Dendritic cell treated with granulocyte-macrophage colony-stimulating factor and Interleukin-4, amounts not matched to agents 40 ng/mL and 50 ng/mL, for 4 days (primary cell): ENCODE data around the gene HSPB8.

Source experiments
- H3K27ac Mint-ChIP-seq: one replicate; pipeline ENCODE4 v1.8.0; 2022; ENCODE audit warnings: mild to moderate bottlenecking, mixed read lengths
- H3K27me3 Mint-ChIP-seq: one replicate; pipeline ENCODE4 v1.8.0; 2022; ENCODE audit warnings: mild to moderate bottlenecking, mixed read lengths
- H3K36me3 Mint-ChIP-seq: one replicate; pipeline ENCODE4 v1.8.0; 2022; ENCODE audit warnings: low read depth, mixed read lengths
- H3K4me1 Mint-ChIP-seq: one replicate; pipeline ENCODE4 v1.8.0; 2022; ENCODE audit warnings: low read depth, mixed read lengths
- H3K4me3 Mint-ChIP-seq: one replicate; pipeline ENCODE4 v1.8.0; 2022; ENCODE audit warnings: mild to moderate bottlenecking, moderate library complexity, mixed read lengths
- H3K9me3 Mint-ChIP-seq: one replicate; pipeline ENCODE4 v1.8.0; 2022; ENCODE audit warnings: mixed read lengths
- intact Hi-C: fragments of 100-400 bp; cut with micrococcal nuclease; formaldehyde crosslinking; loops from one replicate; pipeline ENCODE4 v1.15.0; 2022

The HSPB8 gene, protein sequence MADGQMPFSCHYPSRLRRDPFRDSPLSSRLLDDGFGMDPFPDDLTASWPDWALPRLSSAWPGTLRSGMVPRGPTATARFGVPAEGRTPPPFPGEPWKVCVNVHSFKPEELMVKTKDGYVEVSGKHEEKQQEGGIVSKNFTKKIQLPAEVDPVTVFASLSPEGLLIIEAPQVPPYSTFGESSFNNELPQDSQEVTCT

DNA sequence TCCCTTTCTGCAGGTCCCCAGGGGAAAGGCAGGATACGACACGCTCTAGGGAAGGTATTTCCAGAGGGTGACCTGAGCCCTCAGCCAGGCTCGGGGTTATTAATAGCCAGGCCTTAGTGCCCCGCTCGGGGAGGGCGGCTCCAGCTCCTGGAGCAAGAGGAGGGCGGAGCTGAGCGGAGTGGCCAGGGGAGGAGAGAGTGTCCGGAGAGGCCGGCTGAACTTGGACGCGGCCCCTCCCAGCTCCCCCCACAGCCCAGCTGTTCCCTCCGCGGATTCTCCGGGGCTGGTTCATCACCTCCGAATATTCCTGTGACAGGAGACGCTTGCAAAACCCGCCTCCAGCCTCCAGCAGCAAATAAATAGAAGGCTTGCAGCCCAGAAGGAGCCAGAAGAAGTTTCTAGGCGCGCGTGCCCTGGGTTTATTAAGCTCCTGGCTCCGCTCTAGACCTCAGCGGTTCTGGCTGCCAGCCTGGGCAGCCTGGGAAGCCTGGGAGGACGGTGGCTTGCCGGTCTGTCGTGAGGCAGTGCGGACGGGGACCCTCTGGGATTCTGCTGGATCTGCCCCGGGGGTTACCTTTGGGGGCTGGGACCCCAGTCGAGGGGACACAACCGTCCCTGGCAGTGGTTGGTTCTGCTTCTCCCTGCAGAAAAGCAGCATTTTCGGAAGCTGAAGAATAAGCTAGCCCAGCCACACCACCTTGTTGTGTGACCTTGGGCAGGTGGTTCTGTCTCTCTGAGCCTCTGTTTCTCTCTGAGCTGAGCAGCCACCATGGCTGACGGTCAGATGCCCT is at the start of gene HSPB8:
TSS of gene HSPB8 (plus strand) at position 388 of the 791 bp plus-strand sequence. CDS start at position 770, 382 bp downstream.
- H3K27ac Mint-ChIP-seq = no peak within 1 kb of the TSS
- intact Hi-C loops = no loop called here
- no peaks in the 10 kb centered on the region for H3K36me3 Mint-ChIP-seq
- no peaks in the 10 kb centered on the region for H3K9me3 Mint-ChIP-seq
- H3K4me1 Mint-ChIP-seq = no peaks in the 10 kb centered on the region
- H3K27me3 Mint-ChIP-seq = peaks cover 14% of the 10 kb centered on the region
- no peak within 1 kb of the TSS for H3K4me3 Mint-ChIP-seq

DNA sequence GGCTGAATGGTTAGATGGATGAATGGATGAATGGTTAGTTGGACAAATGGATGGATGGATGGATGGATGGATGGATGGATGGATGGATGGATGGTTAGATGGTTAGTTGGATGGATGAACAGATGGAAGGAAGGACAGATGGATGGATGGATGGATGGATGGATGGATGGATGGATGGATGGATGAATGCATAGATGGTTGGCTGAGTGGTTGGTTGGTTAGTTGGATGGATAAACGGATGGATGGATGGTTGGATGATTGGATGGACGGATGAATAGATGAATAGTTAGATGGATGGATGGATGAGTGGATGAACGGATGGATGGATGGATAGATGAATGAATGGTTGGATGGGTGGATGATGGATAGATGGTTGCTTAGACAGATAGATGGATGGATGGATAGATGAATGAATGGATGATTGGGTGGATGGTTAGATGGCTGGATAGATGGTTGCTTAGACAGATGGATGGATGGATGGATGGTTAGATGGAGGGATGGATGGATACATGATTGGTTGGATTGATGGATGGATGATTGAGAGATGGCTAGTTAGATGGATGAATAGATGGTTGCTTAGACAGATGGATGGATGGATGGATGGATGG is 48.8 kb upstream of the HSPB8 start:
- intact Hi-C loops = no loop called here
- H3K36me3 Mint-ChIP-seq = no peaks in the 10 kb centered on the region
- H3K27me3 Mint-ChIP-seq = no peaks in the 10 kb centered on the region
- H3K4me3 Mint-ChIP-seq = no peak overlapping the region
- H3K4me1 Mint-ChIP-seq = no peaks in the 10 kb centered on the region
- H3K27ac Mint-ChIP-seq = no peak overlapping the region
- peaks cover 18% of the 10 kb centered on the region for H3K9me3 Mint-ChIP-seq

DNA sequence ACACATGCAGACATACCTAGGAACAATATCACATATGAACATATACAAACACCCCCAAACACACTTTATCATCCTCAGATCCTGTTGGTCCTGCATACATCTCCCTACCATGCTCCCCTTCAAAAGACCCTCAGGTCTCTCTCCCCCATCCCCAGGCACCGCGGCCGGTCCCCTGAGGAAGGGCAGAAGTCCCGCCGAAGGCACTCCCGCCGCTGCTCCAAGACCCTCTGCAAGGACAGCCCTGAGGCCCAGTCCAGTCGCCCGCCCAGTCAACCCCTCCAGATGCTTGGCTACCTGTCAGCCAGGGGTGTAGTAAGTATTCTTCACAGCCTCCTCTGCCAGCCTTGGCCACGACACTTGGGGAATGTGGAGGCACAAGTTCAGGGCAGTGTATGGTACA is 48.2 kb upstream of the HSPB8 start:
- H3K4me3 Mint-ChIP-seq = no peak overlapping the region

DNA sequence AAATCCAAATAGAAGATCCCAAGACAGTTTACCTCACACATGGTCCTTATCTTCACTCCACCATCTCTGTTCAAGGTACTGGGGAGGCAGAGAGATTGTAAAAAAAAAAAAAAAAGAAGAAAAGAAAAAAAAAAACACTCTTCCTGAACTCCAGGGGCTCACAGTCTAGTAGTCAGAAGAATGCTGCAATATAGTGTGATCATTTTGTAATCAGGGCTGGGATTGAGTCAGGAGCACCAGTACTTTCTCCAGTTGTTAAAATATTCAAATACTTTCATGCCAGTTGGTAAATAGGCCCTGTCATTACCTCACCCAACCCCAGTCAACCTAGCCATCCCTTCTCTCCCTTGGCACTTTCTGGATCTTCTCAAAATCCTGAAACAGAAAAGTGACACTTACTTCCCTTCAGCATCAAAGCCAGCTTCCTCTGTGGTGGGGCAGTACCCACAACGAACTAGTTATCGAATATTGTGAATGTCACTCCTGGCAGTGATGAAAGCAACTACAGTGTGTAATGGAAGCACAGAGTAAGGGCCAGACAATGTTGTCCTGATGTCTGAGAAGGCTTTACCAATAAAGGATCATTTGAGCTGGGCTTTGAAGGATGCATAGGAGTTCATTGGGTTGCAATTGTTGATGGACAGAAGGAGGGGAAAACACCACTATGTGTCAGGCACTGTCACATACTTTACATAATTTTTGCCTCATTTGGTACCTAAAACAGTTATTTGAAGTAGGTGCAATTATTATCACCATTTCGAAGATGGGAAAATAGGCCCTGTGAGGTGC is 44.3 kb upstream of the HSPB8 start:
- H3K9me3 Mint-ChIP-seq = peaks cover 14% of the 10 kb centered on the region
- H3K27ac Mint-ChIP-seq = no peak overlapping the region
- no peak overlapping the region for H3K4me3 Mint-ChIP-seq
- no peaks in the 10 kb centered on the region for H3K27me3 Mint-ChIP-seq
- no peaks in the 10 kb centered on the region for H3K36me3 Mint-ChIP-seq
- H3K4me1 Mint-ChIP-seq = no peaks in the 10 kb centered on the region
- intact Hi-C loops = no loop called here

More for the DNA sequence above, 48.2 kb upstream of the HSPB8 start:
- intact Hi-C loops = no loop called here
- Mint-ChIP-seq H3K9me3 (peaks cover 18% of the 10 kb centered on the region), H3K27me3 (no peaks in the 10 kb centered on the region), H3K36me3 (no peaks in the 10 kb centered on the region), H3K27ac (no peak overlapping the region), H3K4me1 (no peaks in the 10 kb centered on the region)

DNA sequence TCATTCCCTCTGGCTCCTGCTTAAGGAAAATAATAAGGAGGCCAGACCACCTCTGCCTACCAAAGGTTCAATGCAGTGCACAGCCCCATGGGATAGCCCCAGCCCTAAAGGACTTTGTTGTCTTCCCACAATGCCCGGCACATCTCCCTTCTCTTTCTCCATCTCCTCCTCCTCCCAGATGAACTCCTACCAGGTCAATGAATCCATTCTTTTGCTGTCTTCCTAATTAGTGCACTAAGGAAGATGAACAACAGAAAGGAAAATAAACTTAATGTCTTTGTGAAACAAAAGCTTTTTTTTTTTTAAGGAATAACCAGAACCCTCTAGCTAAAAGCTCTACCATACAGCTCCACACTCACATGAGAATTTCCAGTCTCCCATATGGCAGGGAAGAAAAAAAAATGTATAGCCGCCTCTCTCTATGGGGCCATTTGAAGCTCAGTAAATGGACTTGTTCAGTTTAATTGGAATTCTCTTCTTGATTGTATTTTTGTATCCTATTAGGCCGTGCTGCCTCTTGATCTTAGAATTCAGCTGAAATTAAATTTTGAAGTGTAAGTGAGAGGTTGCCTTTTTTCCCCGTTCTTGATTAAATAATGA is 41.8 kb upstream of the HSPB8 start:
- intact Hi-C loops = no loop called here
- no peaks in the 10 kb centered on the region for H3K27me3 Mint-ChIP-seq
- no peaks in the 10 kb centered on the region for H3K9me3 Mint-ChIP-seq
- H3K36me3 Mint-ChIP-seq = no peaks in the 10 kb centered on the region
- no peaks in the 10 kb centered on the region for H3K4me1 Mint-ChIP-seq
- no peak overlapping the region for H3K4me3 Mint-ChIP-seq
- H3K27ac Mint-ChIP-seq = no peak overlapping the region

DNA sequence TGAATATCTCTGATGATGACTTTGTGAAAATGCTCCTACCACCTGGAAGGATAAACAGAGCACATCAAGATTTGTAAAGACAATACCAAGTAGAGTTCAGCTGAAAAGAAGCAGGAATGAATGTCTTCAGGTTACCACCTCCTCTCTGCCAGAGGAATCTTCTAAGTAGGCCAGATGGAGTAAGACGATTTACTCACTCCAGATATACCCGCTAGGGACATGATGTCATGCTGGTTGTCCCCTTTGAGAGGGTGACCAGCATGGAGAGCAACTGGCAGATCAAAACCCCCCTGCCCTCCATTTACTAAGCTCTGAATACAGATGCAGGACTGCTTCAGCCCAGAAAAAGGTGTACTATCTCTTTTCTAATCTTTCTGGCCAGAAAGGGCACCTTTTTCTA is 39.3 kb upstream of the HSPB8 start:
- no peaks in the 10 kb centered on the region for H3K36me3 Mint-ChIP-seq
- H3K4me1 Mint-ChIP-seq = no peaks in the 10 kb centered on the region
- intact Hi-C loops = no loop called here

DNA sequence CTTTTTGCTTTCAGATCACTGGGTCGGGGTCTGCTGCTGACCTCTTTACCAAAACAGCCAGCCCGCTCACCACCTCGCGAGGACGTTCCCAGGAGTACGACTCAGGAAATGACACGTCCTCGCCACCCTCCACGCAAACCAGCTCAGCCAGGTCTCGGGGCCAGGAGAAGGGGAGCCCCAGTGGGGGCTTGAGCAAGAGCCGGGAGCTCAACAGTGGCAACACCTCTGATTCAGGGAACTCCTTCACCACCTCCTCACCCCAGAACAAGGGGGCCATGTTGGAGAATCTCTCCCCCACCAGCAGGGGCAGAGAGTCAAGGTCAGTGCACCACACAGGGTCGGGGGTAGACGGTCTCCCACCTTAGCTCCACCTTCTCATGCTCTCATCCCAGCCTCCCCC is 33.4 kb upstream of the HSPB8 start:
- no peaks in the 10 kb centered on the region for H3K4me1 Mint-ChIP-seq
- H3K27ac Mint-ChIP-seq = no peak overlapping the region

More for the DNA sequence above, 39.3 kb upstream of the HSPB8 start:
- H3K27me3 Mint-ChIP-seq = no peaks in the 10 kb centered on the region
- no peak overlapping the region for H3K4me3 Mint-ChIP-seq
- H3K9me3 Mint-ChIP-seq = no peaks in the 10 kb centered on the region
- no peak overlapping the region for H3K27ac Mint-ChIP-seq

DNA sequence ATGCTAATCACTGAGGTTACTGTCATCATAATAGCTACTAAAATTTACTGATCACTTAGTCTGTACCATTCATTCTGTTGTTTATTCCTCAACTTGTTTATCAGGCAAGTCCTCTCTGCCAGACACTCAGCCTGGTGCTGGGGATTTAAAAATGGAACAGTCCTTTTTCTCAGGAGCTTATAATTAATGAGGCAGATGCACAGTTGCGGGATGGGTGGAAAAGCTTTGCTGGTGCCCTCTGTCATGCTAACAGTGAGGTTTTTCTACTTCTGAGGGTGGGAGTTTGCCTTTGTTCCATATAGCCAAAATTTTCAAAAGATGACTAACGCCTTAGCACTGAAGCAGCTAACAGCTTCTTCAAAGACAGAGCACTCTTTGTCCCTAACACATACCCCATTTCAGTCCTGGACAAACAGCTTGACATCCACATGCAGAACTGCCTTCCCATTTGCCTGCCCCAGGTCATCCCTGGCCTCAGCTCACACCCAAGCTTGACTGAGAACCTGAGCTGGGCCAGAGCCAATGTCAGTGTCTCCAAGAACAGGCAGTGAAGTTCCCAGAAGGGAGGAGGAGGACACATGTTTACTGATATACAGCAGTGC is 30.8 kb upstream of the HSPB8 start:
- H3K9me3 Mint-ChIP-seq = no peaks in the 10 kb centered on the region
- H3K27ac Mint-ChIP-seq = no peak overlapping the region
- no peak overlapping the region for H3K4me3 Mint-ChIP-seq
- peaks cover 2% of the 10 kb centered on the region for H3K27me3 Mint-ChIP-seq
- H3K4me1 Mint-ChIP-seq = no peaks in the 10 kb centered on the region
- intact Hi-C loops = no loop called here
- no peaks in the 10 kb centered on the region for H3K36me3 Mint-ChIP-seq

More for the DNA sequence above, 33.4 kb upstream of the HSPB8 start:
- intact Hi-C loops = no loop called here
- H3K4me3 Mint-ChIP-seq = no peak overlapping the region
- H3K9me3 Mint-ChIP-seq = no peaks in the 10 kb centered on the region
- peaks cover 2% of the 10 kb centered on the region for H3K27me3 Mint-ChIP-seq
- H3K36me3 Mint-ChIP-seq = no peaks in the 10 kb centered on the region

DNA sequence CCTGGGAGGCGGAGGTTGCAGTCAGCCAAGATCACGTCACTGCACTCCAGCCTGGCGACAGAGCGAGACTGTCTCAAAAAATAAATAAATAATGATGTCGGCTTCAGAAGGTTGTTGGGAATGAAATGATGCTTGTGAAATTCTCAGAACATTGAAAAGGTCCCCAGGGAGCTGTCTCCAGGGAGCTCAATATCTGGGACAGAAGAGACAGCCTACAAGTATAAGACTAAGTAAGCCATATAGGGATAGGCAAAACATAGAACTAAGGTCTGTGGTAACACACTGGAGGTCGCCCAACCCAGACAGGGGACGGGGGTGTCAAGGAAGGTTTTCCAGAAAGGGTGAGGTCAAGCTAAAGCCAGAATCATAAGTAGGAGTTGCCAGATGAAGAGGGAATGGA is 29.5 kb upstream of the HSPB8 start:
- H3K27ac Mint-ChIP-seq = no peak overlapping the region
- no peaks in the 10 kb centered on the region for H3K36me3 Mint-ChIP-seq
- peaks cover 12% of the 10 kb centered on the region for H3K9me3 Mint-ChIP-seq
- intact Hi-C loops = no loop called here
- no peak overlapping the region for H3K4me3 Mint-ChIP-seq
- peaks cover 9% of the 10 kb centered on the region for H3K27me3 Mint-ChIP-seq
- peaks cover 7% of the 10 kb centered on the region for H3K4me1 Mint-ChIP-seq

DNA sequence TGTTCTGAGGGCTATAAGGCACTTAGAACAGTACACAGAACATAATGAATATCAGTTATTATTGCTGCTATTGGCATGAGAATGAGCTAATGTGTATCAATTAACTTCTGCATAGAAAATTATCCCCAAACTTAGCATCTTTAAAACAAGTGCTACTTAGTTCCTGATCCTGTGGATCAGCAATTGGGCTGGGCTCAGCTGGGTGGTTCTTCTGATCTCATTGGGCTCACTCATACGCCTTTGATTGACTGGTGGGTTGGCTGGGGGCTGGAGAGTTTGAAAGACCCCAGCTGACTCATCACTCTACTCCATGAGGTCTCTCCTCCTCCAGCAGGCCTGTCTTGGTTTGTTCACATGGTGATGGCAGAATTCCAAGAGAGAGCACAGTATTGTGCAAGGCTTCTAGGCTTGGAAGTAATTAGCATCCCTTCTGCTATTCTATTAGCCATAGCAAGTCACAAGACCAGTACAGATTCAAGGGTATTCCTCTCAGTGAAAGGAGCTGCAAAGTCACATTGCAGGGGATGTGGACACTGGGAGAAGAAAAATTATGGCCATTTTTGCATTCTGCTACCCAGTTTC is 27.2 kb upstream of the HSPB8 start:
- Mint-ChIP-seq H3K9me3 (peaks cover 13% of the 10 kb centered on the region), H3K4me3 (no peak overlapping the region), H3K27me3 (peaks cover 10% of the 10 kb centered on the region), H3K27ac (no peak overlapping the region), H3K4me1 (peaks cover 7% of the 10 kb centered on the region), H3K36me3 (no peaks in the 10 kb centered on the region)
- intact Hi-C loops = no loop called here

DNA sequence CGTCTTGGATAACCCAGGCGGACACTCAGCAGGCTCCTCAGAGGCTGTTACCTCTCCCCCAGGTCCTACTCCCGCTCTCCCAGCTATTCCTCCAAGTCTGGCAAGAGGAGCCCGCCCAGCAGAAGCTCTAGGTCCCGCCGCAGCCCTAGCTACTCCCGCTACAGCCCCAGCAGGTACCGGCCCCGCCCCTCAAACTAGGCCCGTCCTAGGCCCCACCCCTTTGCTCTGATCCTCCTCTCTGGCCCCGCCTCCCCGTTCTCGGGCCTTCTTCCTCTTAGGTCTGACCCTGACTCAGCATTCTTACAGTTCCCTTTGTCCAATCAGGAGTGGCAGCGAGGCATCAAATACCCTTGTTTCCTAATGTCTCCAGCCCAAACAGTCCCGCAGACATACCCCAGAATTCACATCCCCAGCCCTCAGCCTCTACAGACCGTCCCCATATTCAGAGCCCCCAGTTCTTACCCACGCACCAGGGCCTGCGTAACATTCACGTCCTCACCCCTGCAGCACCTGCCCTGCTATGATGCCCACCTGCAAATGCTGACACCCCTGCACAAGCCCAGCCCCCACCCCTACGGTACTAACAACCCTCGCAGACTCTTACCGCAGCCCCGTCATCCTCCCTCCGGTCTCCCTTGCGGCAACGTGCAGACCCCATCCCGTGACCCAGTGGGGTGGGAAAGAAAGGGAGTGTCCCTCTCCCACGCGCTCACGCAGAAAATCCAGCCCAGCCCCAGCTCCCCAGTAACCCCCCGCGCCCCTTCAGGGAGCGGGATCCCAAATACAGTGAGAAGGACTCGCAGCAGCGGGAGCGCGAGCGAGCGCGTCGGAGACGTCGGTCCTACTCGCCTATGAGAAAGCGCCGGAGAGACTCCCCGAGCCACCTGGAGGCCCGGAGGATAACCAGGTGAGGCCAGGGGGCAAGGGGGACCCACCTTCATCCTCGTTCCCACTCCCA is 25.0 kb upstream of the HSPB8 start:
- Mint-ChIP-seq H3K4me3 (no peak overlapping the region), H3K27ac (no peak overlapping the region), H3K4me1 (peaks cover 7% of the 10 kb centered on the region), H3K36me3 (no peaks in the 10 kb centered on the region), H3K9me3 (peaks cover 13% of the 10 kb centered on the region), H3K27me3 (peaks cover 10% of the 10 kb centered on the region)
- intact Hi-C loops = no loop called here

DNA sequence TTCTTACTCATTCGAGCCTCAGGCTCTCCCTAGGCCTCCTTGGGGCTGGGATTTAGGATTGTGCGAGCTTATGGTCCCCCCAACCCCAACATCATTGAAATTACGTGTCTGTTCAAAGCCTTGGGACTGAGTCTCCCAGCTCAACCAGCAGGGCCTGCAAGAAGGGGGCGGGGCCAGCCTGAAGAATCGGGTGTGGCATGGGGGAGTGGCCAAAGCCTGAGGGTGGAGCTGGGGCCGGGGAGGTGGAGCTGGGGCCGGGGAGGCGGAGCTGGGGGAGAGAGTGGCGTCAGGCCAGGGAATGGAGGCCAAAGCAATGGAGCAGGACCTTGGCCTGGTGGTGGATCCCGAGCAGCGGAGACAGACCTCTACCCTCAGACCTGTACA is 24.3 kb upstream of the HSPB8 start:
- peaks cover 7% of the 10 kb centered on the region for H3K4me1 Mint-ChIP-seq
- intact Hi-C loops = no loop called here
- H3K4me3 Mint-ChIP-seq = no peak overlapping the region
- peaks cover 10% of the 10 kb centered on the region for H3K27me3 Mint-ChIP-seq
- H3K9me3 Mint-ChIP-seq = peaks cover 13% of the 10 kb centered on the region
- no peak overlapping the region for H3K27ac Mint-ChIP-seq
- H3K36me3 Mint-ChIP-seq = no peaks in the 10 kb centered on the region
